B cell (primary cell): ENCODE measurements around the gene GOLPH3. TPM values are rescaled to one million over a fixed set of nuclear protein-coding genes. Genes with fewer than 3 reads are reported as not detected.
"Not testable (repeated sequence)": the region's sequence is repeated elsewhere in the genome, so short reads cannot be mapped to it uniquely, and the experiment has no call there.

Experiments
- ATAC-seq: fragments of 200-7000 bp; cut with Tn5 transposase; one replicate; pipeline ENCODE4 v1.10.0; 2021; ENCODE audit warnings: low read depth, mild to moderate bottlenecking, moderate number of reproducible peaks, moderate library complexity
- CTCF ChIA-PET: fragments of 350-600 bp; sonication (Branson Sonifier 250); formaldehyde crosslinking; loops from one replicate; lab custom pipeline; 2021; ENCODE audit warnings: antibody characterized with exemption, inconsistent platforms; lab: Charles Lee
- POLR2A ChIA-PET: fragments of 350-600 bp; sonication (Branson Sonifier 250); formaldehyde crosslinking; loops from one replicate; lab custom pipeline; 2021; ENCODE audit warnings: antibody characterized with exemption; lab: Charles Lee
- DNase-seq: peaks from one replicate; pipeline ENCODE4 v3.0.0; 2013
- H2AFZ ChIP-seq: 2 replicates; pipeline ENCODE4 v1.6.1; 2012; ENCODE audit warnings: mild to moderate bottlenecking, low read depth, low read length; ENCODE audit not compliant: insufficient read depth, poor library complexity, severe bottlenecking
- H3K27ac ChIP-seq, 2 donors: 1 replicate in 1 of 2; 2 replicates in 1 of 2; pipeline ENCODE4 v1.5.1; 2012 to 2013; ENCODE audit warnings: low read length in 2 of 2, mild to moderate bottlenecking in 2 of 2, moderate library complexity in 1 of 2
- H3K27me3 ChIP-seq, 4 experiments: fragments of 200-600 bp in 1 of 4; sonication (generic) in 1 of 4; replicated peaks in 1 of 4; 1 replicate in 2 of 4; 2 replicates in 2 of 4; pipeline versions ENCODE4 v1.6.1 to v1.7.0; 2013 to 2016; ENCODE audit warnings: low read length in 3 of 4, mild to moderate bottlenecking in 2 of 4, mixed read lengths in 1 of 4, moderate library complexity in 1 of 4; ENCODE audit not compliant: insufficient read depth in 4 of 4, control insufficient read depth in 3 of 4; ENCODE audit errors: control extremely low read depth in 1 of 4
- H3K36me3 ChIP-seq, 2 experiments: replicated peaks in 1 of 2; 1 replicate in 1 of 2; 2 replicates in 1 of 2; pipeline versions ENCODE4 v1.6.1 to v1.7.1; 2013; ENCODE audit warnings: low read length in 1 of 2; ENCODE audit not compliant: insufficient read depth in 2 of 2, control insufficient read depth in 1 of 2; ENCODE audit errors: control extremely low read depth in 1 of 2, extremely low read depth in 1 of 2
- H3K4me1 ChIP-seq, 2 donors: fragments of 200-600 bp in 1 of 2; sonication (generic) in 1 of 2; 1 replicate in 1 of 2; 2 replicates in 1 of 2; pipeline versions ENCODE4 v1.5.1 to v1.6.1; 2013 to 2017; ENCODE audit warnings: low read length in 2 of 2; ENCODE audit not compliant: control insufficient read depth in 2 of 2, insufficient read depth in 2 of 2
- H3K4me2 ChIP-seq: replicated peaks from 2 replicates; pipeline ENCODE3; 2012; ENCODE audit warnings: mild to moderate bottlenecking, low read depth, low read length; ENCODE audit not compliant: poor library complexity, severe bottlenecking
- H3K4me3 ChIP-seq, 5 experiments: fragments of 200-600 bp in 1 of 5; sonication (generic) in 1 of 5; 1 replicate in 3 of 5; 2 replicates in 2 of 5; pipeline versions ENCODE4 v1.5.1 to v1.7.0; 2011 to 2016; ENCODE audit warnings: low read length in 4 of 5, mild to moderate bottlenecking in 4 of 5, low read depth in 2 of 5, control low read depth in 1 of 5, moderate library complexity in 1 of 5; ENCODE audit not compliant: insufficient read depth in 1 of 5; ENCODE audit errors: control extremely low read depth in 1 of 5, extremely low read depth in 1 of 5
- H3K79me2 ChIP-seq: fragments of 200-600 bp; sonication (generic); one replicate; pipeline ENCODE4 v1.6.0; 2016; ENCODE audit warnings: low read length; ENCODE audit not compliant: control insufficient read depth, insufficient read depth
- H3K9ac ChIP-seq: fragments of 200-600 bp; sonication (generic); 2 replicates; pipeline ENCODE4 v1.6.1; 2017; ENCODE audit warnings: mild to moderate bottlenecking, low read length, moderate library complexity
- H3K9me3 ChIP-seq, 3 donors: one replicate each; pipeline versions ENCODE4 v1.6.1 to v1.7.1; 2013; ENCODE audit warnings: low read length in 2 of 3; ENCODE audit not compliant: control insufficient read depth in 2 of 3, insufficient read depth in 1 of 3; ENCODE audit errors: control extremely low read depth in 1 of 3
- H4K20me1 ChIP-seq: 2 replicates; pipeline ENCODE4 v1.6.0; 2012; ENCODE audit warnings: mild to moderate bottlenecking, low read length; ENCODE audit not compliant: insufficient read depth, control insufficient read depth, poor library complexity, severe bottlenecking
- H3K27ac Mint-ChIP-seq: one replicate; pipeline ENCODE4 v1.8.0; 2021; ENCODE audit warnings: mixed read lengths
- H3K27me3 Mint-ChIP-seq: one replicate; pipeline ENCODE4 v1.8.0; 2021; ENCODE audit warnings: mixed read lengths
- H3K4me1 Mint-ChIP-seq: one replicate; pipeline ENCODE4 v1.8.0; 2021; ENCODE audit warnings: mixed read lengths
- H3K4me3 Mint-ChIP-seq: one replicate; pipeline ENCODE4 v1.8.0; 2021; ENCODE audit warnings: mixed read lengths
- H3K9me3 Mint-ChIP-seq: one replicate; pipeline ENCODE4 v1.8.0; 2022; ENCODE audit warnings: mixed read lengths; ENCODE audit not compliant: insufficient read depth
- CTCF ChIP-seq: fragments of 200-600 bp; IDR thresholded peaks from one replicate; pipeline ENCODE4 v1.8.0; 2022; ENCODE audit warnings: antibody characterized with exemption, mild to moderate bottlenecking
- EZH2 ChIP-seq: IDR thresholded peaks from 2 replicates; pipeline ENCODE4 v1.6.1; 2012; ENCODE audit warnings: borderline replicate concordance, low read depth, mild to moderate bottlenecking, moderate library complexity, low read length; ENCODE audit not compliant: insufficient read depth, poor library complexity, severe bottlenecking
- WGBS: methylation state at CpG from one replicate; pipeline ENCODE4 v1.1.5; 2013; ENCODE audit warnings: missing lambda C conversion rate; ENCODE audit not compliant: insufficient coverage; 5-methylcytosine and 5-hydroxymethylcytosine counted together
- intact Hi-C: fragments of 100-400 bp; cut with micrococcal nuclease; formaldehyde crosslinking; loops from one replicate; pipeline ENCODE4 v1.10.0; 2022
- polyA plus RNA-seq: library from polyadenylated mRNA; depleted of rRNA; stranded (reverse); fragments of >200 nt; gene quantifications from 2 replicates; pipeline ENCODE4 v1.2.3, GENCODE V29; 2012
- total RNA-seq, 2 donors: library from RNA; stranded (reverse); fragments of 120-200 nt in 1 of 2; gene quantifications; 1 replicate in 1 of 2; 2 replicates in 1 of 2; pipeline versions ENCODE4 v1.2.3 to v1.2.4, GENCODE V29; 2013 to 2022

The GOLPH3 gene
- total and polyA plus RNA-seq, 2 donors (not counting 1 experiment from before 2014, with no cell fraction given) = 16.2 to 62.6 TPM

- POLR2A ChIA-PET = no interaction called here
- H3K9me3 Mint-ChIP-seq = no peaks in the 10 kb centered on the region
- no peak overlapping the region for H3K4me3 ChIP-seq
- no peaks in the 10 kb centered on the region for H3K4me1 ChIP-seq
- no peaks in the 10 kb centered on the region for H3K27me3 Mint-ChIP-seq
- TF ChIP-seq CTCF (no peak), EZH2 (no peak)
- H3K4me1 Mint-ChIP-seq = no peaks in the 10 kb centered on the region
- peaks cover 2 to 5% of the 10 kb centered on the region in 2 experiments for H3K36me3 ChIP-seq
- 100% methylated on average over 1 of the region's 5 CpGs for WGBS
- H3K27ac ChIP-seq = no peak overlapping the region
- no peak overlapping the region for H3K9ac ChIP-seq
- H2AFZ ChIP-seq = no peak overlapping the region
- no peak overlapping the region for H3K4me2 ChIP-seq
- H4K20me1 ChIP-seq = no peaks in the 10 kb centered on the region
- H3K79me2 ChIP-seq = no peaks in the 10 kb centered on the region
- ATAC-seq (no peak), DNase-seq (no peak)
- no peak overlapping the region for H3K27ac Mint-ChIP-seq
- CTCF ChIA-PET = no interaction called here
- H3K27me3 ChIP-seq = no peaks in the 10 kb centered on the region
- H3K4me3 Mint-ChIP-seq = no peak overlapping the region
- H3K9me3 ChIP-seq = no peaks in the 10 kb centered on the region
- intact Hi-C loops = no loop called here
These were observed 48.8 kb upstream of the GOLPH3 start for GRCh38 chr5:32222723-32223470.

- peak overlapping the region; percentile 59 for H2AFZ ChIP-seq
- POLR2A ChIA-PET = no interaction called here
- CTCF ChIA-PET = interaction anchor here (3.1 kb wide), 1 partner anchor 14 kb away, joined by 8 read pairs; no protein-coding TSS in a partner anchor
- no peaks in the 10 kb centered on the region for H4K20me1 ChIP-seq
- TF ChIP-seq EZH2 (no peak), CTCF (no peak)
- no peak overlapping the region for H3K4me3 ChIP-seq
- WGBS = 34% methylated on average over 9 of the region's 12 CpGs
- no peaks in the 10 kb centered on the region for H3K27me3 Mint-ChIP-seq
- no peak overlapping the region for H3K9ac ChIP-seq
- no peak for DNase-seq
- H3K27ac ChIP-seq = no peak overlapping the region
- H3K9me3 ChIP-seq = no peaks in the 10 kb centered on the region
- H3K36me3 ChIP-seq = no peaks in the 10 kb centered on the region
- no peaks in the 10 kb centered on the region for H3K27me3 ChIP-seq
- no peak overlapping the region for H3K4me2 ChIP-seq
- H3K4me1 Mint-ChIP-seq = peaks cover 3% of the 10 kb centered on the region
- no peaks in the 10 kb centered on the region for H3K79me2 ChIP-seq
- no peaks in the 10 kb centered on the region for H3K9me3 Mint-ChIP-seq
- intact Hi-C loops = no loop called here
- no peak overlapping the region for H3K4me3 Mint-ChIP-seq
- H3K27ac Mint-ChIP-seq = no peak overlapping the region
- no peak for ATAC-seq
- no peaks in the 10 kb centered on the region for H3K4me1 ChIP-seq
These were observed 43.8 kb upstream of the GOLPH3 start for GRCh38 chr5:32217886-32218396.

- not testable (repeated sequence) for H3K9me3 Mint-ChIP-seq
These were observed 40.2 kb upstream of the GOLPH3 start for GRCh38 chr5:32214344-32214743.

More at GRCh38 chr5:32214344-32214743, 40.2 kb upstream of the GOLPH3 start:
- H3K4me2 ChIP-seq, H3K79me2 ChIP-seq, H3K27ac ChIP-seq, DNase-seq, H3K9ac ChIP-seq, H3K4me3 ChIP-seq, H3K4me3 Mint-ChIP-seq, H4K20me1 ChIP-seq, H2AFZ ChIP-seq, H3K36me3 ChIP-seq, H3K27me3 Mint-ChIP-seq, CTCF ChIA-PET, POLR2A ChIA-PET, ATAC-seq, intact Hi-C loops, H3K27me3 ChIP-seq, H3K27ac Mint-ChIP-seq, H3K9me3 ChIP-seq: not testable (repeated sequence)
- H3K4me1 ChIP-seq = peaks cover 12 to 18% of the 10 kb centered on the region in 2 donors
- no CpG with 5 or more reads among the region's 1 CpG for WGBS
- peaks cover 14% of the 10 kb centered on the region for H3K4me1 Mint-ChIP-seq
